ENCODE data around the gene RLF. TPM values are rescaled to one million over a fixed set of nuclear protein-coding genes. Genes with fewer than 3 reads are reported as not detected.
A peak's percentile ranks its signal among the peaks of the same experiment; 100 is the strongest.

RLF gene
- total RNA-seq, 1 donor from 2014 or later = 14.0 TPM

DNA sequence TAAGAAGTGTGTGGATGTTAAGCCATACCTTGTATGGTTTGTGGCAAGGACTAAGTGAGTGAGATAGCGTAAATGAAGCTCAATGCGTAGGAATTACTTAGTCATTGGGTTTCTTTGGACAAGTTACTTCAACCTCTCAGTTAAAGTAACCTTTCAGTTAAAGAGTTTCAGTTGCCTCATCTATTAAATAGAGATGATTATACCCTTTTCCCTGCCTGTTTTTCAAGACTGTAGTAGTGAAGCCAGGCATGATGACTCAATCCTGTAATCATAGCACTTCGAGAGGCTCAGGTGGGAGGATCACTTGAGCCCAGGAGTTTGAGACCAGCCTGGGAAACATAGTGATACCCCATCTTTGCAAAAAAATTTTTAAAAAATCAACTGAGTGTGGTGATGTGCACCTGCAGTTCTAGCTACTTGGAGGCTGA is 103.2 kb downstream of the RLF start:
- TF ChIP-seq, protein P1, sequence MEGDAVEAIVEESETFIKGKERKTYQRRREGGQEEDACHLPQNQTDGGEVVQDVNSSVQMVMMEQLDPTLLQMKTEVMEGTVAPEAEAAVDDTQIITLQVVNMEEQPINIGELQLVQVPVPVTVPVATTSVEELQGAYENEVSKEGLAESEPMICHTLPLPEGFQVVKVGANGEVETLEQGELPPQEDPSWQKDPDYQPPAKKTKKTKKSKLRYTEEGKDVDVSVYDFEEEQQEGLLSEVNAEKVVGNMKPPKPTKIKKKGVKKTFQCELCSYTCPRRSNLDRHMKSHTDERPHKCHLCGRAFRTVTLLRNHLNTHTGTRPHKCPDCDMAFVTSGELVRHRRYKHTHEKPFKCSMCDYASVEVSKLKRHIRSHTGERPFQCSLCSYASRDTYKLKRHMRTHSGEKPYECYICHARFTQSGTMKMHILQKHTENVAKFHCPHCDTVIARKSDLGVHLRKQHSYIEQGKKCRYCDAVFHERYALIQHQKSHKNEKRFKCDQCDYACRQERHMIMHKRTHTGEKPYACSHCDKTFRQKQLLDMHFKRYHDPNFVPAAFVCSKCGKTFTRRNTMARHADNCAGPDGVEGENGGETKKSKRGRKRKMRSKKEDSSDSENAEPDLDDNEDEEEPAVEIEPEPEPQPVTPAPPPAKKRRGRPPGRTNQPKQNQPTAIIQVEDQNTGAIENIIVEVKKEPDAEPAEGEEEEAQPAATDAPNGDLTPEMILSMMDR (IDR thresholded peaks at IDR 0.05) = no peak
- H3K4me3 Mint-ChIP-seq (ENCODE audit: unreplicated experiment) = no peak overlapping the region
- no peaks in the 10 kb centered on the region for H3K9me3 Mint-ChIP-seq (ENCODE audit: unreplicated experiment)
- H3K27ac Mint-ChIP-seq (ENCODE audit: unreplicated experiment) = no peak overlapping the region
- no peaks in the 10 kb centered on the region for H3K27me3 Mint-ChIP-seq (ENCODE audit: unreplicated experiment)
- H3K36me3 Mint-ChIP-seq (ENCODE audit: unreplicated experiment) = peaks cover 35% of the 10 kb centered on the region
- H3K4me1 Mint-ChIP-seq (ENCODE audit: unreplicated experiment) = peaks cover 14% of the 10 kb centered on the region
- DNase-seq (ENCODE audit: extremely low spot score, unreplicated experiment) = no peak

DNA sequence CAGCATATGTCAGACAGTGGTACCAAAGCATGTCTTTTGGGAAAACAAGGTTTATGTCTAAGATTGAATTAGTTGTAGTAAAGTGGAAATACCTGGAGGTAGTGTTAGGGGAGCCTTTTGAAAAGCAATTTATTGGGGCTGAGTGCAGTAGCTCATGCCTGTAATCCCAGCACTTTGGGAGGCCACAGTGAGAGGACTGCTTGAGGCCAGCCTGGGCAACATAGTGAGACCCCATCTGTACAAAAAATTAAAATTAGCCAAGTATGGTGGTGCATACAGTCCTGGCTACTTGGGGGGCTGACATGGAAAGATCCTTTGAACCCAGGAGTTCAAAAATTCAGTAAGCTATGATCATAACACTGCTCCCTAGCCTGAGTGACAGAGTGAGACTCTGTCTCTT is 104.1 kb downstream of the RLF start:
- no peaks in the 10 kb centered on the region for H3K27me3 Mint-ChIP-seq (ENCODE audit: unreplicated experiment)
- H3K9me3 Mint-ChIP-seq (ENCODE audit: unreplicated experiment) = no peaks in the 10 kb centered on the region
- no peak overlapping the region for H3K27ac Mint-ChIP-seq (ENCODE audit: unreplicated experiment)
- H3K4me3 Mint-ChIP-seq (ENCODE audit: unreplicated experiment) = no peak overlapping the region
- TF ChIP-seq, protein P1 (IDR thresholded peaks at IDR 0.05) = no peak
- H3K36me3 Mint-ChIP-seq (ENCODE audit: unreplicated experiment) = peaks cover 43% of the 10 kb centered on the region
- no peak for DNase-seq (ENCODE audit: extremely low spot score, unreplicated experiment)
- peaks cover 7% of the 10 kb centered on the region for H3K4me1 Mint-ChIP-seq (ENCODE audit: unreplicated experiment)

DNA sequence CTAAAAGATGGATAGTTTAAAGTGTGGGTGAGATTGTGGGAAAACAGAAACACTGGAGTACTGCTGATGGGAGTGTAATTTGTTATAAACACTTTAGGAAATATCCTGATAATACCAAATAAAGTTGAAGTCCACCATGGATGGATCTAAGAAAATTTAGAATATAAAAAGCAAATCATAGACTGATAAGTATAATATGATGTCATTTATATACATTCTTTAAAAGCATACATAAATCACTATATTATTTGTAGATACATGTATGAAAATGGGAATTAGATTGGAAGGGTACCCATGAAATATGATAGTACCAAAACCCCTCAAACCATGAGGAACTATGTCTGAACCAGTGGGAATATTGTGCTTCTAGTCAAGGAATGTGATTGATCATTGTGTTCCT is 104.7 kb downstream of the RLF start:
- no peaks in the 10 kb centered on the region for H3K9me3 Mint-ChIP-seq (ENCODE audit: unreplicated experiment)
- no peak overlapping the region for H3K4me3 Mint-ChIP-seq (ENCODE audit: unreplicated experiment)
- peak overlapping the region; percentile 4 for H3K27ac Mint-ChIP-seq (ENCODE audit: unreplicated experiment)
- no peaks in the 10 kb centered on the region for H3K27me3 Mint-ChIP-seq (ENCODE audit: unreplicated experiment)
- H3K36me3 Mint-ChIP-seq (ENCODE audit: unreplicated experiment) = peaks cover 44% of the 10 kb centered on the region
- TF ChIP-seq, protein P1 (IDR thresholded peaks at IDR 0.05) = no peak
- no peak for DNase-seq (ENCODE audit: extremely low spot score, unreplicated experiment)
- peaks cover 5% of the 10 kb centered on the region for H3K4me1 Mint-ChIP-seq (ENCODE audit: unreplicated experiment)

DNA sequence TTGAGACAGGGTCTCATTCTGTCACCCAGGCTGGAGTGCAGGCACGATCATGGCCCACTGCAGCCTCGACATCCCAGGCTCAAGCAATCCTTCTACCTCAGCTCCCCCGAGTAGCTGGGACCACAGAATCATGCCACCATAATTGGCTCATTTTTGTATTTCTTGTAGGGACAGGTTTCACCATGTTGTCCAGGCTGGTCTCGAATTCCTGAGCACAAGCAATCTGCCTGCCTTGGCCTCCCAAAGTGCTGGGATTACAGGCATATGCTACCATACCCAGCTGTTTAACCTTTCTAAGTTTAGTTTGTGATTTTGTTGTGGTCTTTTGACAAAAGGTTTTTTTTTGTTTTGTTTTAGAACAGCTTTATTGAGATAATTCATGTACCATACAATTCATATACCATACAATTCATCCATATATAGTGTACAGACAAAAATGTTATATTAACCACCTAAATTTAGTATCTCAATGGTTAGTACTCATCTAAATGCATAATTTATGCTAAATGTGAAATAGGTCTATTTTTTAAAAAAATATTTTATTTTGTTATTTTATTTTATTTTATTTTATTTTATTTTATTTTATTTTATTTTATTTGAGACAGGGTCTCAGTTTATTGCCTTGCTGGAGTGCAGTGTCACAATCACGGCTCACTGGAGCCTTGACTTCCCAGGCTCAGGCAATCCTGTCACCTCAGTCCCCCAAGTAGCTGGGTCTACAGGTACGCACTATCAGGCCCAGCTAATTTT is 105.8 kb downstream of the RLF start:
- Mint-ChIP-seq H3K9me3 (ENCODE audit: unreplicated experiment) (no peaks in the 10 kb centered on the region), H3K4me1 (ENCODE audit: unreplicated experiment) (peaks cover 5% of the 10 kb centered on the region), H3K4me3 (ENCODE audit: unreplicated experiment) (no peak overlapping the region), H3K36me3 (ENCODE audit: unreplicated experiment) (peaks cover 43% of the 10 kb centered on the region), H3K27me3 (ENCODE audit: unreplicated experiment) (no peaks in the 10 kb centered on the region), H3K27ac (ENCODE audit: unreplicated experiment) (no peak overlapping the region)
- TF ChIP-seq, protein P1 (IDR thresholded peaks at IDR 0.05) = no peak
- no peak for DNase-seq (ENCODE audit: extremely low spot score, unreplicated experiment)

DNA sequence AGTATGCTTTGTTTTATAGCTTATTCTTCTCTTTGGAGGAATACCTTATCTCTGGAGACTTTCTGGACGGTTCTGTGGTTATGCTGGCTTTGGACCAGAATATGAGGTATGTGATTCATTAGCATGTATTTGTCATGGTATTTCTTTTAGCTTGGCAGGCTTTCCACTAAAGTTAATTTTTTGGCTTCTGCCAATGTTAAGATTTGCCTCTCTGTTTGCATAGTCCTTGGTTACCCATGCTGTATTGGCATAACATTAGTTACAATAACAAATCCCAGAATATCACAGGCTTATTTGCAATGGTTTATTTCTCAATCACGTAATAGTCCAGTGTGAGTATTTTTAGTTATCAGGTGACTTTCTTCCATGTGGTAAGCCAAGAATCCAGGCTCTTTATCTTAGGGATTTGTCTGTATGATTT is 106.6 kb downstream of the RLF start:
- no peaks in the 10 kb centered on the region for H3K9me3 Mint-ChIP-seq (ENCODE audit: unreplicated experiment)
- H3K4me3 Mint-ChIP-seq (ENCODE audit: unreplicated experiment) = no peak overlapping the region
- H3K27me3 Mint-ChIP-seq (ENCODE audit: unreplicated experiment) = no peaks in the 10 kb centered on the region
- TF ChIP-seq, protein P1 (IDR thresholded peaks at IDR 0.05) = no peak
- peaks cover 5% of the 10 kb centered on the region for H3K4me1 Mint-ChIP-seq (ENCODE audit: unreplicated experiment)
- DNase-seq (ENCODE audit: extremely low spot score, unreplicated experiment) = no peak
- peaks cover 44% of the 10 kb centered on the region for H3K36me3 Mint-ChIP-seq (ENCODE audit: unreplicated experiment)
- H3K27ac Mint-ChIP-seq (ENCODE audit: unreplicated experiment) = peak overlapping the region; percentile 74

Measured in osteocyte (in vitro differentiated cells).